ENCODE data around the gene DCDC2B. TPM values are rescaled to one million over a fixed set of nuclear protein-coding genes. Genes with fewer than 3 reads are reported as not detected.

The DCDC2B gene
- total RNA-seq, 1 experiment from 2014 or later: not detected

- DNase-seq: no peak
- H3K9me3 Mint-ChIP-seq (ENCODE audit: low read depth, unreplicated experiment): no peaks in the 10 kb centered on the region
- no TSS peak for BruUV-seq (replicated peaks)
- H3K4me3 Mint-ChIP-seq (ENCODE audit: low read depth, unreplicated experiment): no peak overlapping the region
- H3K27me3 Mint-ChIP-seq (ENCODE audit: unreplicated experiment): no peaks in the 10 kb centered on the region
- CTCF ChIA-PET: no interaction called here
- no peak for TF ChIP-seq CTCF (IDR thresholded peaks at IDR 0.05; ENCODE audit: unreplicated experiment)
- no peaks in the 10 kb centered on the region for H3K36me3 Mint-ChIP-seq (ENCODE audit: insufficient read depth, unreplicated experiment)
- intact Hi-C loops (cut with micrococcal nuclease; ENCODE audit: unreplicated experiment): loop anchor here (1.0 kb wide), 1 partner anchor 48 kb away; no protein-coding TSS in a partner anchor
- peaks cover 17% of the 10 kb centered on the region for H3K4me1 Mint-ChIP-seq (ENCODE audit: low read depth, unreplicated experiment)
- H3K27ac Mint-ChIP-seq (ENCODE audit: unreplicated experiment): no peak overlapping the region
Measured at GRCh38 chr1:32263744-32264143, 54.9 kb downstream of the DCDC2B start.

Other genes starting within 250 kb of the DCDC2B start
- gene KHDRBS1, start 195.2 kb upstream of the DCDC2B start, total RNA-seq (2022): 158 and 159 TPM in 2 replicates
- gene TMEM39B, start 136.2 kb upstream of the DCDC2B start, total RNA-seq (2022): 18.9 and 19.5 TPM in 2 replicates
- 84.3 and 84.4 TPM in 2 replicates for gene KPNA6, start 101.0 kb upstream of the DCDC2B start, total RNA-seq (2022)
- gene TXLNA, start 29.4 kb upstream of the DCDC2B start, total RNA-seq (2022): 58.4 and 62.4 TPM in 2 replicates
- gene CCDC28B, start 8.5 kb upstream of the DCDC2B start, total RNA-seq (2022): 7.1 and 8.2 TPM in 2 replicates
- 6.6 and 7.6 TPM in 2 replicates for gene IQCC, start 3.4 kb upstream of the DCDC2B start, total RNA-seq (2022)
- gene TMEM234, start 13.3 kb downstream of the DCDC2B start, total RNA-seq (2022): 31.6 and 35.5 TPM in 2 replicates
- gene EIF3I, start 13.3 kb downstream of the DCDC2B start, total RNA-seq (2022): 178 and 186 TPM in 2 replicates
- 1.5 and 1.8 TPM in 2 replicates for gene FAM167B, start 38.1 kb downstream of the DCDC2B start, total RNA-seq (2022)
- gene LCK, start 42.2 kb downstream of the DCDC2B start, total RNA-seq (2022): 0.66 and 0.88 TPM in 2 replicates
- gene HDAC1, start 83.0 kb downstream of the DCDC2B start, total RNA-seq (2022): 186 and 197 TPM in 2 replicates
- 169 and 193 TPM in 2 replicates for gene MARCKSL1, start 127.1 kb downstream of the DCDC2B start, total RNA-seq (2022)
- gene FAM229A, start 153.4 kb downstream of the DCDC2B start, total RNA-seq (2022): 7.3 and 7.5 TPM in 2 replicates
- gene TSSK3, start 153.4 kb downstream of the DCDC2B start, total RNA-seq (2022): 1.8 and 5.1 TPM in 2 replicates
- 48.5 and 49.4 TPM in 2 replicates for gene BSDC1, start 185.4 kb downstream of the DCDC2B start, total RNA-seq (2022)

Measured in Calu3 (cell line).